HepG2 (cell line): ENCODE data around the gene RAG2. TPM values are rescaled to one million over a fixed set of nuclear protein-coding genes. Genes with fewer than 3 reads are reported as not detected.
A peak's percentile ranks its signal among the peaks of the same experiment; 100 is the strongest.

Source experiments
- FIP1L1 ChIP-seq: fragments of 200-400 bp; formaldehyde crosslinking; IDR thresholded peaks from 2 replicates; pipeline ENCODE4 v1.6.1; 2018; ENCODE audit warnings: low read depth, mild to moderate bottlenecking, low read length, moderate library complexity, borderline replicate concordance; ENCODE audit not compliant: insufficient read depth
- FOXJ3 ChIP-seq: sonication (generic); formaldehyde crosslinking; IDR thresholded peaks from 2 replicates; pipeline ENCODE4 v1.4.0; 2020; ENCODE audit warnings: missing genetic modification reagents, mild to moderate bottlenecking, borderline replicate concordance
- FOXP4 ChIP-seq: sonication (generic); formaldehyde crosslinking; IDR thresholded peaks from 2 replicates; pipeline ENCODE4 v1.4.0; 2020; ENCODE audit warnings: missing genetic modification reagents
- HNF4A ChIP-seq: sonication (generic); formaldehyde crosslinking; IDR thresholded peaks from 2 replicates; pipeline ENCODE4 v1.4.0; 2020; ENCODE audit warnings: missing genetic modification reagents
- HOXA5 ChIP-seq: sonication (generic); formaldehyde crosslinking; IDR thresholded peaks from 2 replicates; pipeline ENCODE4 v1.4.0; 2020; ENCODE audit warnings: missing genetic modification reagents
- KAT8 ChIP-seq: IDR thresholded peaks from 2 replicates; pipeline ENCODE4 v1.6.1; 2016; ENCODE audit warnings: missing genetic modification reagents, missing compliant biosample characterization
- NCOA1 ChIP-seq: sonication (generic); formaldehyde crosslinking; IDR thresholded peaks from 2 replicates; pipeline ENCODE4 v1.9.0; 2021; ENCODE audit warnings: missing genetic modification reagents
- POLR2A ChIP-seq, 2 experiments: IDR thresholded peaks; 2 replicates each; pipeline ENCODE4 v1.6.1; 2011; ENCODE audit warnings: low read depth in 2 of 2, low read length in 2 of 2, mild to moderate bottlenecking in 1 of 2, moderate library complexity in 1 of 2; ENCODE audit not compliant: insufficient read depth in 1 of 2
- SOX13 ChIP-seq, 3 experiments: fragments of 450-650 bp in 1 of 3; sonication (generic) in 1 of 3; formaldehyde crosslinking in 1 of 3; IDR thresholded peaks in 2 of 3; conservative IDR thresholded peaks in 1 of 3; 2 replicates each; pipeline versions ENCODE4 v1.5.0 to v1.6.1; 2016 to 2020; ENCODE audit warnings: antibody characterized with exemption in 1 of 3, mild to moderate bottlenecking in 1 of 3, missing compliant biosample characterization in 1 of 3, missing genetic modification reagents in 1 of 3, moderate library complexity in 1 of 3
- TARDBP ChIP-seq: sonication (generic); formaldehyde crosslinking; IDR thresholded peaks from 2 replicates; pipeline ENCODE4 v1.8.0; 2022; ENCODE audit warnings: mild to moderate bottlenecking, missing genetic modification reagents
- TBL1XR1 ChIP-seq: fragments of 150-350 bp; IDR thresholded peaks from 2 replicates; pipeline ENCODE4 v1.6.1; 2014; ENCODE audit warnings: borderline replicate concordance, low read length; ENCODE audit not compliant: partially characterized antibody
- TFDP1 ChIP-seq: IDR thresholded peaks from 2 replicates; pipeline ENCODE4 v1.6.1; 2016; ENCODE audit warnings: missing compliant biosample characterization, missing genetic modification reagents, borderline replicate concordance
- ZNF33A ChIP-seq: sonication (generic); formaldehyde crosslinking; IDR thresholded peaks from 2 replicates; pipeline ENCODE4 v1.5.1; 2020; ENCODE audit warnings: missing genetic modification reagents, mild to moderate bottlenecking, moderate library complexity, borderline replicate concordance
- ZNF703 ChIP-seq: sonication (generic); formaldehyde crosslinking; IDR thresholded peaks from 2 replicates; pipeline ENCODE4 v1.5.1; 2020; ENCODE audit warnings: missing genetic modification reagents, mild to moderate bottlenecking, moderate library complexity, borderline replicate concordance
- ZNF780A ChIP-seq: sonication (generic); formaldehyde crosslinking; IDR thresholded peaks from 2 replicates; pipeline ENCODE4 v1.8.0; 2022; ENCODE audit warnings: mild to moderate bottlenecking, missing genetic modification reagents, moderate library complexity
- polyA plus RNA-seq, 8 experiments: library from polyadenylated mRNA; depleted of rRNA in 3 of 8; stranded (reverse) in 7 of 8; unstranded in 1 of 8; fragments of >200 nt; fragmentation: Illumina TruSeq in 4 of 8; extraction: Trizol in 4 of 8; gene quantifications; 2 replicates each; pipeline versions ENCODE4 v1.2.1 to v1.2.3, GENCODE V29; 2011 to 2016; ENCODE audit warnings: low read depth in 4 of 8, missing spikeins in 1 of 8, mixed read lengths in 1 of 8; ENCODE audit not compliant: insufficient read depth in 1 of 8
- total RNA-seq, 5 experiments: library from RNA; depleted of rRNA; stranded (reverse); fragments of >200 nt; fragmentation: Illumina TruSeq; extraction: Trizol; gene quantifications; 2 replicates each; pipeline ENCODE4 v1.2.3, GENCODE V29; 2016; ENCODE audit warnings: low read depth in 1 of 5
- TF ChIP-seq, protein P1 (sequence below): sonication (generic); formaldehyde crosslinking; IDR thresholded peaks from 2 replicates; pipeline ENCODE4 v1.9.0; 2021; ENCODE audit warnings: missing genetic modification reagents, borderline replicate concordance
- TF ChIP-seq, protein P2 (sequence below): sonication (generic); formaldehyde crosslinking; IDR thresholded peaks from 2 replicates; pipeline ENCODE4 v1.5.0; 2020; ENCODE audit warnings: missing genetic modification reagents
- TF ChIP-seq, protein P3 (sequence below): sonication (generic); formaldehyde crosslinking; IDR thresholded peaks from 2 replicates; pipeline ENCODE4 v1.5.1; 2020; ENCODE audit warnings: mild to moderate bottlenecking, missing genetic modification reagents, borderline replicate concordance

Gene RAG2
- total and polyA plus RNA-seq, 2 of the 13 experiments (the other 11 are each of a cell fraction or from before 2014, with no cell fraction given) = not detected

- peak; percentile 59; the same call in 1 of the 2 replicates for TF ChIP-seq TFDP1 (CRISPR knock-in tag)
- no peak for TF ChIP-seq SOX13 (IDR thresholded peaks at IDR 0.05)
- peak in 1 of 2 experiments; percentile 16; a peak in 1 of 4 replicates for TF ChIP-seq SOX13 (CRISPR knock-in tag; conservative IDR thresholded peaks at IDR 0.05 in 1 of 2, IDR thresholded peaks at IDR 0.05 in 1 of 2)
- peak; percentile 65 for TF ChIP-seq FOXP4 (CRISPR knock-in tag)
- no peak for TF ChIP-seq ZNF703
- TF ChIP-seq TARDBP (CRISPR knock-in tag) = peak; percentile 25; the same call in 1 of the 2 replicates
- TF ChIP-seq, protein P1, sequence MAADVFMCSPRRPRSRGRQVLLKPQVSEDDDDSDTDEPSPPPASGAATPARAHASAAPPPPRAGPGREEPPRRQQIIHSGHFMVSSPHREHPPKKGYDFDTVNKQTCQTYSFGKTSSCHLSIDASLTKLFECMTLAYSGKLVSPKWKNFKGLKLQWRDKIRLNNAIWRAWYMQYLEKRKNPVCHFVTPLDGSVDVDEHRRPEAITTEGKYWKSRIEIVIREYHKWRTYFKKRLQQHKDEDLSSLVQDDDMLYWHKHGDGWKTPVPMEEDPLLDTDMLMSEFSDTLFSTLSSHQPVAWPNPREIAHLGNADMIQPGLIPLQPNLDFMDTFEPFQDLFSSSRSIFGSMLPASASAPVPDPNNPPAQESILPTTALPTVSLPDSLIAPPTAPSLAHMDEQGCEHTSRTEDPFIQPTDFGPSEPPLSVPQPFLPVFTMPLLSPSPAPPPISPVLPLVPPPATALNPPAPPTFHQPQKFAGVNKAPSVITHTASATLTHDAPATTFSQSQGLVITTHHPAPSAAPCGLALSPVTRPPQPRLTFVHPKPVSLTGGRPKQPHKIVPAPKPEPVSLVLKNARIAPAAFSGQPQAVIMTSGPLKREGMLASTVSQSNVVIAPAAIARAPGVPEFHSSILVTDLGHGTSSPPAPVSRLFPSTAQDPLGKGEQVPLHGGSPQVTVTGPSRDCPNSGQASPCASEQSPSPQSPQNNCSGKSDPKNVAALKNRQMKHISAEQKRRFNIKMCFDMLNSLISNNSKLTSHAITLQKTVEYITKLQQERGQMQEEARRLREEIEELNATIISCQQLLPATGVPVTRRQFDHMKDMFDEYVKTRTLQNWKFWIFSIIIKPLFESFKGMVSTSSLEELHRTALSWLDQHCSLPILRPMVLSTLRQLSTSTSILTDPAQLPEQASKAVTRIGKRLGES (CRISPR knock-in tag) = no peak
- peak; percentile 79; the same call in 1 of the 2 replicates for TF ChIP-seq ZNF33A (CRISPR knock-in tag)
- 0 out of 2 replicates have a peak, but pooled peaks have one; percentile 30 for TF ChIP-seq HNF4A (CRISPR knock-in tag)
- TF ChIP-seq POLR2A (IDR thresholded peaks at IDR 0.05; ENCODE audit: insufficient read depth in 1 of 2, low read depth in 2 of 2, low read length in 2 of 2) = peak; percentile 30 to 61; a peak in 2 of 4 replicates
- TF ChIP-seq, protein P2, sequence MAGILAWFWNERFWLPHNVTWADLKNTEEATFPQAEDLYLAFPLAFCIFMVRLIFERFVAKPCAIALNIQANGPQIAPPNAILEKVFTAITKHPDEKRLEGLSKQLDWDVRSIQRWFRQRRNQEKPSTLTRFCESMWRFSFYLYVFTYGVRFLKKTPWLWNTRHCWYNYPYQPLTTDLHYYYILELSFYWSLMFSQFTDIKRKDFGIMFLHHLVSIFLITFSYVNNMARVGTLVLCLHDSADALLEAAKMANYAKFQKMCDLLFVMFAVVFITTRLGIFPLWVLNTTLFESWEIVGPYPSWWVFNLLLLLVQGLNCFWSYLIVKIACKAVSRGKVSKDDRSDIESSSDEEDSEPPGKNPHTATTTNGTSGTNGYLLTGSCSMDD (CRISPR knock-in tag) = no peak
- TF ChIP-seq KAT8 (CRISPR knock-in tag) = peak; percentile 96
- TF ChIP-seq ZNF780A (CRISPR knock-in tag) = no peak
- TF ChIP-seq, protein P3, sequence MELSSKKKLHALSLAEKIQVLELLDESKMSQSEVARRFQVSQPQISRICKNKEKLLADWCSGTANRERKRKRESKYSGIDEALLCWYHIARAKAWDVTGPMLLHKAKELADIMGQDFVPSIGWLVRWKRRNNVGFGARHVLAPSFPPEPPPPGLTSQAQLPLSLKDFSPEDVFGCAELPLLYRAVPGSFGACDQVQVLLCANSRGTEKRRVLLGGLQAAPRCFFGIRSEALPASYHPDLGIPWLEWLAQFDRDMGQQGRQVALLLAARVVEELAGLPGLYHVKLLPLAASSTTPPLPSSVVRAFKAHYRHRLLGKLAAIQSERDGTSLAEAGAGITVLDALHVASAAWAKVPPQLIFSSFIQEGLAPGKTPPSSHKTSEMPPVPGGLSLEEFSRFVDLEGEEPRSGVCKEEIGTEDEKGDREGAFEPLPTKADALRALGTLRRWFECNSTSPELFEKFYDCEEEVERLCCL (CRISPR knock-in tag) = no peak
- peak; percentile 76; the same call in 1 of the 2 replicates for TF ChIP-seq HOXA5 (CRISPR knock-in tag)
- TF ChIP-seq FOXJ3 (CRISPR knock-in tag) = peak; percentile 51; the same call in 1 of the 2 replicates
- peak; percentile 88 for TF ChIP-seq TBL1XR1
- TF ChIP-seq FIP1L1 = no peak
- no peak for TF ChIP-seq NCOA1
These were observed 3.6 kb downstream of the RAG2 start, which contains the start of gene IFTAP (continued) for GRCh38 chr11:36594316-36594989.
